Vagina (tissue), 2 donors: ENCODE data around the gene TTC9C.
"Not testable (repeated sequence)": the region's sequence is repeated elsewhere in the genome, so short reads cannot be mapped to it uniquely, and the experiment has no call there.

Experiments
- CTCF ChIP-seq, 3 experiments: fragments of 450-650 bp in 2 of 3; fragments of 200-600 bp in 1 of 3; sonication (generic) in 1 of 3; IDR thresholded peaks; one replicate each; pipeline ENCODE4 v1.5.1; 2017 to 2019; ENCODE audit warnings: antibody characterized with exemption in 3 of 3, mild to moderate bottlenecking in 2 of 3, moderate library complexity in 2 of 3
- POLR2A ChIP-seq, 2 donors: fragments of 450-650 bp; IDR thresholded peaks; one replicate each; pipeline ENCODE4 v1.6.1; 2017; ENCODE audit warnings: antibody characterized with exemption in 2 of 2, mild to moderate bottlenecking in 2 of 2, moderate library complexity in 2 of 2
- POLR2AphosphoS5 ChIP-seq, 2 donors: sonication (generic); formaldehyde crosslinking; IDR thresholded peaks; one replicate each; pipeline ENCODE4 v1.9.0; 2017; ENCODE audit warnings: antibody characterized with exemption in 2 of 2, mild to moderate bottlenecking in 2 of 2, low read depth in 1 of 2; ENCODE audit not compliant: insufficient read depth in 1 of 2

GRCh38 chr11:62749931-62750330, 21.6 kb downstream of the TTC9C start:
- not testable (repeated sequence) for TF ChIP-seq CTCF (IDR thresholded peaks at IDR 0.05); POLR2A (IDR thresholded peaks at IDR 0.05); POLR2AphosphoS5 (IDR thresholded peaks at IDR 0.05; ENCODE audit: insufficient read depth in 1 of 2, low read depth in 1 of 2)
